ENCODE results near the gene BRINP2.

- TF ChIP-seq CTCF (conservative IDR thresholded peaks at IDR 0.05 in 1 of 2, IDR thresholded peaks at IDR 0.05 in 1 of 2; ENCODE audit: extremely low read depth in 1 of 2, insufficient read depth in 1 of 2, low read depth in 1 of 2, low read length in 2 of 2) (no peak), EZH2 (IDR thresholded peaks at IDR 0.05; ENCODE audit: borderline replicate concordance, low read length) (no peak)
Measured at GRCh38 chr1:177310326-177310725, 139.6 kb downstream of the BRINP2 start.

Data from mammary epithelial cell (primary cell).